ENCODE results near the gene SLC39A9.

Gene SLC39A9

DNA sequence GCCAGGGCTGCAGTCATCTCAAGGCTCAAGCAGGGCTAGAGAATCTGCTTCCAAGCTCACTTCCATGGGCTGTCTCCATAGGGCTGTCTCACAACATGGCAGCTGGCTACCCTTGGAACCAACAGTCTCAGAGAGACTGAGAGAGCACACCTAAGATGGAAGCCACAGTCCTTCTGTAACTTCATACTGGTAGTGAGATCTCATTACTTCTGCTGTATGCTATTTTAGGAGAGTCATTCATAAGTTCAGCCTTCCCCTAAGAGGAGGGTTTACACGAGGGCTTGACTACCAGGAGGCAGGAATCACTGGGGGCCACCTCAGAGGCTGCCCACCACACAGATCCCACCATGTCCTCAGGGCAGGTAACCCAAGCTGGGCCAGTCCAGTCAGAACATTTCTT is 30.1 kb upstream of the SLC39A9 start:
- WGBS, 2 donors (ENCODE audit: extremely low coverage in 2 of 2, insufficient read length in 2 of 2, insufficient replicate concordance in 1 of 2): no CpG with 5 or more reads among the region's 1 CpG
- no peak overlapping the region for H3K27ac ChIP-seq (replicated peaks; ENCODE audit: low read length)
- no peak overlapping the region for H3K4ac ChIP-seq (ENCODE audit: low read length)
- no peak overlapping the region for H3K23ac ChIP-seq (ENCODE audit: low read depth, low read length, poor library complexity)
- no peaks in the 10 kb centered on the region for H3K9me3 ChIP-seq (replicated peaks in 1 of 2; ENCODE audit: control insufficient read depth in 2 of 2, insufficient read depth in 1 of 2, low read depth in 1 of 2, low read length in 2 of 2)
- no peaks in the 10 kb centered on the region for H3K27me3 ChIP-seq (ENCODE audit: control insufficient read depth in 3 of 3, insufficient read depth in 3 of 3, low read depth in 1 of 3, low read length in 3 of 3)
- H2BK15ac ChIP-seq (ENCODE audit: low read length): no peak overlapping the region
- H2BK12ac ChIP-seq (ENCODE audit: low read length): no peak overlapping the region
- H3K18ac ChIP-seq (ENCODE audit: low read length): no peak overlapping the region
- no peak overlapping the region for H3K4me2 ChIP-seq (ENCODE audit: insufficient read depth, low read length, poor library complexity, severe bottlenecking)
- H4K8ac ChIP-seq (ENCODE audit: low read depth, low read length): no peak overlapping the region
- H2BK5ac ChIP-seq (ENCODE audit: low read length): no peak overlapping the region
- H3K36me3 ChIP-seq (replicated peaks in 1 of 2; ENCODE audit: control insufficient read depth in 2 of 2, insufficient read depth in 2 of 2, low read length in 2 of 2): peaks cover 2 to 9% of the 10 kb centered on the region in 2 donors
- H3K9ac ChIP-seq (ENCODE audit: low read depth, low read length, poor library complexity): no peak overlapping the region
- H2AK5ac ChIP-seq (ENCODE audit: low read depth, low read length): no peak overlapping the region
- H3K79me1 ChIP-seq (ENCODE audit: low read depth, low read length): no peaks in the 10 kb centered on the region
- no peaks in the 10 kb centered on the region for H3K4me1 ChIP-seq (ENCODE audit: control insufficient read depth in 2 of 2, insufficient read depth in 1 of 2, low read depth in 1 of 2, low read length in 2 of 2)
- no peak overlapping the region for H4K91ac ChIP-seq (ENCODE audit: low read depth, low read length, poor library complexity)
- H2BK120ac ChIP-seq (ENCODE audit: low read depth, low read length): no peak overlapping the region
- H2AFZ ChIP-seq (ENCODE audit: low read length): no peak overlapping the region
- no peak overlapping the region for H3K4me3 ChIP-seq (ENCODE audit: low read length in 2 of 2)
- DNase-seq (ENCODE audit: low spot score): no peak
- no peak overlapping the region for H3K14ac ChIP-seq (ENCODE audit: low read length)

GRCh38 chr14:69370061-69370460 is 28.4 kb upstream of the SLC39A9 start:
- Histone ChIP-seq H3K14ac (ENCODE audit: low read length) (no peak overlapping the region), H4K91ac (ENCODE audit: low read depth, low read length, poor library complexity) (no peak overlapping the region), H3K27me3 (ENCODE audit: control insufficient read depth in 3 of 3, insufficient read depth in 3 of 3, low read depth in 1 of 3, low read length in 3 of 3) (no peaks in the 10 kb centered on the region), H2BK120ac (ENCODE audit: low read depth, low read length) (no peak overlapping the region), H3K4me1 (ENCODE audit: control insufficient read depth in 2 of 2, insufficient read depth in 1 of 2, low read depth in 1 of 2, low read length in 2 of 2) (no peaks in the 10 kb centered on the region), H3K36me3 (replicated peaks in 1 of 2; ENCODE audit: control insufficient read depth in 2 of 2, insufficient read depth in 2 of 2, low read length in 2 of 2) (peaks cover 2 to 21% of the 10 kb centered on the region in 2 donors), H3K4ac (ENCODE audit: low read length) (no peak overlapping the region), H4K8ac (ENCODE audit: low read depth, low read length) (no peak overlapping the region), H2BK12ac (ENCODE audit: low read length) (no peak overlapping the region), H3K23ac (ENCODE audit: low read depth, low read length, poor library complexity) (no peak overlapping the region), H3K79me1 (ENCODE audit: low read depth, low read length) (no peaks in the 10 kb centered on the region), H3K9me3 (replicated peaks in 1 of 2; ENCODE audit: control insufficient read depth in 2 of 2, insufficient read depth in 1 of 2, low read depth in 1 of 2, low read length in 2 of 2) (peaks cover 0 to 5% of the 10 kb centered on the region in 2 donors), H2AFZ (ENCODE audit: low read length) (no peak overlapping the region), H2BK15ac (ENCODE audit: low read length) (no peak overlapping the region), H3K4me3 (ENCODE audit: low read length in 2 of 2) (no peak overlapping the region), H3K9ac (ENCODE audit: low read depth, low read length, poor library complexity) (no peak overlapping the region), H3K4me2 (ENCODE audit: insufficient read depth, low read length, poor library complexity, severe bottlenecking) (no peak overlapping the region), H2BK5ac (ENCODE audit: low read length) (no peak overlapping the region), H3K18ac (ENCODE audit: low read length) (no peak overlapping the region), H3K27ac (replicated peaks; ENCODE audit: low read length) (no peak overlapping the region), H2AK5ac (ENCODE audit: low read depth, low read length) (no peak overlapping the region)
- no peak for DNase-seq (ENCODE audit: low spot score)
- WGBS, 2 donors (ENCODE audit: extremely low coverage in 2 of 2, insufficient read length in 2 of 2, insufficient replicate concordance in 1 of 2): no CpG with 5 or more reads among the region's 5 CpGs

DNA sequence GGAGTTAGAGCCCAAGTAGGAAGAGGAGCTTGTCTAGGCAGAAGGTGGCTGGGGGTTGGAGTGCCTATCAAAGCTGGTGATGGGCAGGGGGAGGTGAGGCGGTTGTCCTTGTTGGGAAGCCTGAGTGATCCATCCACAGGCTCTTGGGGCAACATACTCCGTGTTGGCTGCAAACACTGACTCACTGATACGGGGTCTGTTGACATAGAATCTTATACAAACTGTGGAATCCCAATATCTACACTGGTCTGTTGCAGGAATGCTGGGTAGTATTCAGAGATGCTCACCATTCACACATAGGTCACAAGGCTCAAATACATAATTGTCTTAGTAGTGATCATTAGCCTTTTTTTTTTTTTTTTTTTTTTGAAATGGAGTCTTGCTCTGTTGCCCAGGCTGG is 26.3 kb upstream of the SLC39A9 start:
- no peak overlapping the region for H2BK15ac ChIP-seq (ENCODE audit: low read length)
- H3K27me3 ChIP-seq (ENCODE audit: control insufficient read depth in 3 of 3, insufficient read depth in 3 of 3, low read depth in 1 of 3, low read length in 3 of 3): no peaks in the 10 kb centered on the region
- no peak overlapping the region for H3K27ac ChIP-seq (replicated peaks; ENCODE audit: low read length)
- H4K91ac ChIP-seq (ENCODE audit: low read depth, low read length, poor library complexity): no peak overlapping the region
- H2AFZ ChIP-seq (ENCODE audit: low read length): no peak overlapping the region
- peaks cover 8 to 41% of the 10 kb centered on the region in 2 donors for H3K36me3 ChIP-seq (replicated peaks in 1 of 2; ENCODE audit: control insufficient read depth in 2 of 2, insufficient read depth in 2 of 2, low read length in 2 of 2)
- H3K4ac ChIP-seq (ENCODE audit: low read length): no peak overlapping the region
- H3K18ac ChIP-seq (ENCODE audit: low read length): no peak overlapping the region
- H3K4me2 ChIP-seq (ENCODE audit: insufficient read depth, low read length, poor library complexity, severe bottlenecking): no peak overlapping the region
- H4K8ac ChIP-seq (ENCODE audit: low read depth, low read length): no peak overlapping the region
- H3K9ac ChIP-seq (ENCODE audit: low read depth, low read length, poor library complexity): no peak overlapping the region
- no peak overlapping the region for H2BK120ac ChIP-seq (ENCODE audit: low read depth, low read length)
- no peak overlapping the region for H3K4me3 ChIP-seq (ENCODE audit: low read length in 2 of 2)
- no peak overlapping the region for H2BK5ac ChIP-seq (ENCODE audit: low read length)
- WGBS, 2 donors (ENCODE audit: extremely low coverage in 2 of 2, insufficient read length in 2 of 2, insufficient replicate concordance in 1 of 2): no CpG with 5 or more reads among the region's 3 CpGs
- peaks cover 0 to 26% of the 10 kb centered on the region in 2 donors for H3K9me3 ChIP-seq (replicated peaks in 1 of 2; ENCODE audit: control insufficient read depth in 2 of 2, insufficient read depth in 1 of 2, low read depth in 1 of 2, low read length in 2 of 2)
- H3K4me1 ChIP-seq (ENCODE audit: control insufficient read depth in 2 of 2, insufficient read depth in 1 of 2, low read depth in 1 of 2, low read length in 2 of 2): no peaks in the 10 kb centered on the region
- no peak overlapping the region for H3K14ac ChIP-seq (ENCODE audit: low read length)
- no peaks in the 10 kb centered on the region for H3K79me1 ChIP-seq (ENCODE audit: low read depth, low read length)
- no peak overlapping the region for H2AK5ac ChIP-seq (ENCODE audit: low read depth, low read length)
- DNase-seq (ENCODE audit: low spot score): no peak
- no peak overlapping the region for H3K23ac ChIP-seq (ENCODE audit: low read depth, low read length, poor library complexity)
- no peak overlapping the region for H2BK12ac ChIP-seq (ENCODE audit: low read length)

GRCh38 chr14:69373104-69373503 is 25.4 kb upstream of the SLC39A9 start:
- no peak for DNase-seq (ENCODE audit: low spot score)
- H3K27ac ChIP-seq (replicated peaks; ENCODE audit: low read length): no peak overlapping the region
- H3K18ac ChIP-seq (ENCODE audit: low read length): no peak overlapping the region
- no peak overlapping the region for H2AK5ac ChIP-seq (ENCODE audit: low read depth, low read length)
- no peak overlapping the region for H3K14ac ChIP-seq (ENCODE audit: low read length)
- H2BK120ac ChIP-seq (ENCODE audit: low read depth, low read length): no peak overlapping the region
- H3K36me3 ChIP-seq (replicated peaks in 1 of 2; ENCODE audit: control insufficient read depth in 2 of 2, insufficient read depth in 2 of 2, low read length in 2 of 2): peaks cover 8 to 51% of the 10 kb centered on the region in 2 donors
- no peak overlapping the region for H3K4ac ChIP-seq (ENCODE audit: low read length)
- H3K23ac ChIP-seq (ENCODE audit: low read depth, low read length, poor library complexity): no peak overlapping the region
- H3K9ac ChIP-seq (ENCODE audit: low read depth, low read length, poor library complexity): no peak overlapping the region
- no peak overlapping the region for H2BK12ac ChIP-seq (ENCODE audit: low read length)
- H2BK5ac ChIP-seq (ENCODE audit: low read length): no peak overlapping the region
- no peaks in the 10 kb centered on the region for H3K4me1 ChIP-seq (ENCODE audit: control insufficient read depth in 2 of 2, insufficient read depth in 1 of 2, low read depth in 1 of 2, low read length in 2 of 2)
- H3K4me3 ChIP-seq (ENCODE audit: low read length in 2 of 2): no peak overlapping the region
- no peak overlapping the region for H4K8ac ChIP-seq (ENCODE audit: low read depth, low read length)
- no peak overlapping the region for H3K4me2 ChIP-seq (ENCODE audit: insufficient read depth, low read length, poor library complexity, severe bottlenecking)
- no peaks in the 10 kb centered on the region for H3K27me3 ChIP-seq (ENCODE audit: control insufficient read depth in 3 of 3, insufficient read depth in 3 of 3, low read depth in 1 of 3, low read length in 3 of 3)
- H3K9me3 ChIP-seq (replicated peaks in 1 of 2; ENCODE audit: control insufficient read depth in 2 of 2, insufficient read depth in 1 of 2, low read depth in 1 of 2, low read length in 2 of 2): peaks cover 0 to 27% of the 10 kb centered on the region in 2 donors
- H2AFZ ChIP-seq (ENCODE audit: low read length): no peak overlapping the region
- WGBS, 2 donors (ENCODE audit: extremely low coverage in 2 of 2, insufficient read length in 2 of 2, insufficient replicate concordance in 1 of 2): no CpG with 5 or more reads among the region's 1 CpG
- H2BK15ac ChIP-seq (ENCODE audit: low read length): no peak overlapping the region
- H4K91ac ChIP-seq (ENCODE audit: low read depth, low read length, poor library complexity): no peak overlapping the region
- H3K79me1 ChIP-seq (ENCODE audit: low read depth, low read length): no peaks in the 10 kb centered on the region

All from neuronal stem cell (in vitro differentiated cells).